Gastrocnemius medialis (tissue), 4 donors: ENCODE measurements around the gene SIRT7. TPM values are rescaled to one million over a fixed set of nuclear protein-coding genes. Genes with fewer than 3 reads are reported as not detected.

Source experiments
- ATAC-seq, 2 donors: fragments of 150-250 bp; one replicate each; pipeline ENCODE4 v1.9.1; 2016
- DNase-seq, 2 donors: peaks; one replicate each; pipeline ENCODE4 v3.0.0-alpha.2; 2019
- H3K27ac ChIP-seq, 4 donors: fragments of 200-600 bp; sonication (generic); 1 replicate in 1 of 4; 2 replicates in 3 of 4; pipeline ENCODE4 v1.5.1; 2016 to 2018; ENCODE audit warnings: mild to moderate bottlenecking in 2 of 4, moderate library complexity in 1 of 4
- H3K27me3 ChIP-seq, 3 donors: fragments of 200-600 bp; sonication (generic) in 2 of 3; 1 replicate in 1 of 3; 2 replicates in 2 of 3; pipeline versions ENCODE4 v1.5.1 to v1.6.0; 2016 to 2019; ENCODE audit warnings: mild to moderate bottlenecking in 1 of 3, moderate library complexity in 1 of 3
- H3K36me3 ChIP-seq, 2 donors: fragments of 200-600 bp; sonication (generic) in 1 of 2; one replicate each; pipeline ENCODE4 v1.5.1; 2017 to 2018
- H3K4me1 ChIP-seq, 2 donors: fragments of 200-600 bp; sonication (generic) in 1 of 2; one replicate each; pipeline ENCODE4 v1.5.1; 2016 to 2017; ENCODE audit warnings: mild to moderate bottlenecking in 2 of 2
- H3K4me3 ChIP-seq, 4 donors: fragments of 200-600 bp; sonication (generic) in 3 of 4; 1 replicate in 1 of 4; 2 replicates in 3 of 4; pipeline ENCODE4 v1.5.1; 2016 to 2019; ENCODE audit warnings: mild to moderate bottlenecking in 2 of 4
- H3K9me3 ChIP-seq, 3 donors: fragments of 200-600 bp; sonication (generic) in 2 of 3; 1 replicate in 1 of 3; 2 replicates in 2 of 3; pipeline ENCODE4 v1.5.1; 2016 to 2019
- POLR2A ChIP-seq, 2 donors: fragments of 450-650 bp; IDR thresholded peaks; one replicate each; pipeline ENCODE4 v1.6.1; 2017; ENCODE audit warnings: antibody characterized with exemption in 2 of 2, mild to moderate bottlenecking in 2 of 2, moderate library complexity in 2 of 2
- in situ Hi-C, 4 donors: fragments of 200-750 bp; cut with MboI; loops; one replicate each; pipeline versions ENCODE4 v1.15.0 to v1.8.0; 2017; ENCODE audit warnings: low sequenced_read_pairs in 4 of 4
- intact Hi-C: fragments of 100-400 bp; cut with DNase I; formaldehyde crosslinking; loops from one replicate; pipeline ENCODE4 v1.15.1; 2023; ENCODE audit warnings: low total_unique reads
- total RNA-seq, 4 donors: library from RNA; depleted of rRNA; stranded (reverse); fragments of >200 nt; gene quantifications; one replicate each; pipeline versions ENCODE4 v1.1.0 to v1.2.3, GENCODE V29; 2016
- TF ChIP-seq, protein P1 (sequence below), 5 experiments: fragments of 450-650 bp in 3 of 5; fragments of 200-600 bp in 2 of 5; sonication (generic) in 2 of 5; IDR thresholded peaks in 4 of 5; conservative IDR thresholded peaks in 1 of 5; 1 replicate in 4 of 5; 2 replicates in 1 of 5; pipeline ENCODE4 v1.5.1; 2016 to 2019; ENCODE audit warnings: antibody characterized with exemption in 5 of 5, mild to moderate bottlenecking in 3 of 5, moderate library complexity in 3 of 5

Gene SIRT7
- total RNA-seq, 4 donors from 2014 or later, result 7.2 to 11.4 (median 8.3) TPM

- no peak for ATAC-seq
- no peaks in the 10 kb centered on the region for H3K9me3 ChIP-seq
- peaks cover 0 to 12% of the 10 kb centered on the region in 2 donors for H3K36me3 ChIP-seq
- peak in 1 of 2 donors; percentile 51 for DNase-seq
- intact Hi-C loops (loop anchor here (10.0 kb wide), 2 partner anchors 532 to 598 kb away; partner anchors contain the start of genes CYBC1 and NARF), in situ Hi-C loops (no loop called here)
- no peaks in the 10 kb centered on the region for H3K27me3 ChIP-seq
- peaks cover 77 to 79% of the 10 kb centered on the region in 2 donors for H3K4me1 ChIP-seq
- H3K4me3 ChIP-seq, result peak overlapping the region; percentile 50 to 71 (median 60)
- H3K27ac ChIP-seq, result peak overlapping the region; percentile 90 to 98 (median 93)
- TF ChIP-seq, protein P1, sequence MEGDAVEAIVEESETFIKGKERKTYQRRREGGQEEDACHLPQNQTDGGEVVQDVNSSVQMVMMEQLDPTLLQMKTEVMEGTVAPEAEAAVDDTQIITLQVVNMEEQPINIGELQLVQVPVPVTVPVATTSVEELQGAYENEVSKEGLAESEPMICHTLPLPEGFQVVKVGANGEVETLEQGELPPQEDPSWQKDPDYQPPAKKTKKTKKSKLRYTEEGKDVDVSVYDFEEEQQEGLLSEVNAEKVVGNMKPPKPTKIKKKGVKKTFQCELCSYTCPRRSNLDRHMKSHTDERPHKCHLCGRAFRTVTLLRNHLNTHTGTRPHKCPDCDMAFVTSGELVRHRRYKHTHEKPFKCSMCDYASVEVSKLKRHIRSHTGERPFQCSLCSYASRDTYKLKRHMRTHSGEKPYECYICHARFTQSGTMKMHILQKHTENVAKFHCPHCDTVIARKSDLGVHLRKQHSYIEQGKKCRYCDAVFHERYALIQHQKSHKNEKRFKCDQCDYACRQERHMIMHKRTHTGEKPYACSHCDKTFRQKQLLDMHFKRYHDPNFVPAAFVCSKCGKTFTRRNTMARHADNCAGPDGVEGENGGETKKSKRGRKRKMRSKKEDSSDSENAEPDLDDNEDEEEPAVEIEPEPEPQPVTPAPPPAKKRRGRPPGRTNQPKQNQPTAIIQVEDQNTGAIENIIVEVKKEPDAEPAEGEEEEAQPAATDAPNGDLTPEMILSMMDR (IDR thresholded peaks at IDR 0.05 in 4 of 5, conservative IDR thresholded peaks at IDR 0.05 in 1 of 5), result no peak
- TF ChIP-seq POLR2A (IDR thresholded peaks at IDR 0.05), result no peak
These were observed 4.8 kb upstream of the SIRT7 start for GRCh38 chr17:81922566-81923301.

DNA sequence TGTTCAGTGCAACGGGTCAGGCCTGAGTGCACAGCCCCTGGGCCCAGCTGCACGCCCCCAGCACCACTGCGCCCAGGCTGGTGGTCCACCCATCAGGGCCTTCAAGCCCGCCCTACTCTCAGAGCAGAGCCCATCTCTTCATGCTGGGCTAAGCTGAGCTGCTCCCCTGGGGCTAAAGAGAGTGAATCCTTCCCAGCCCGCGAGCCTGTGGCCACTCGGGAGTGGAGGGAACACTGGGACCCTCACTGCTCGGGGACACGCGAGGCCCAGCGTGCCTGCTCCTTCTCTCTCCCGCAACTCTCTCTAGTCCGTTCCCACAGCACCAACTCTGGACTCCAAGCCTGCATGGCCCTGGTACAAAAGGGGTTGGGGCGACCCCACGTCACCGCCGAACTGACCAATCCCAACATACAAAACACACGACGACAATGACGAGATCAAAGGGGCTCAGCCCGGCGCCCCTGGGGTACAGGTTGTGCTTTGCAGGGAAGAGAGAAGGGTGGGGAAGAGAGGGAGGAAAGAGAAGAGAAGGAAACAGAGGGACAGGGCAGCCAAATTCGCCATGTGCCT lies 4.1 kb upstream of the SIRT7 start:
- Histone ChIP-seq H3K36me3 (peaks cover 0 to 12% of the 10 kb centered on the region in 2 donors), H3K27ac (peak overlapping the region; percentile 90 to 98 (median 93)), H3K27me3 (no peaks in the 10 kb centered on the region), H3K9me3 (no peaks in the 10 kb centered on the region), H3K4me3 (peak overlapping the region; percentile 50 to 71 (median 60)), H3K4me1 (peaks cover 80 to 83% of the 10 kb centered on the region in 2 donors)
- in situ Hi-C loops, result no loop called here
- ATAC-seq, result no peak
- TF ChIP-seq, protein P1 (IDR thresholded peaks at IDR 0.05 in 4 of 5, conservative IDR thresholded peaks at IDR 0.05 in 1 of 5), result no peak
- no peak for TF ChIP-seq POLR2A (IDR thresholded peaks at IDR 0.05)
- intact Hi-C loops, result loop anchor here (10.0 kb wide), 2 partner anchors 533 to 597 kb away; partner anchors contain the start of genes CYBC1 and NARF
- DNase-seq, result no peak

GRCh38 chr17:81921537-81921862 lies 3.5 kb upstream of the SIRT7 start:
- Histone ChIP-seq H3K36me3 (peaks cover 0 to 12% of the 10 kb centered on the region in 2 donors), H3K4me1 (peaks cover 86 to 88% of the 10 kb centered on the region in 2 donors), H3K27me3 (no peaks in the 10 kb centered on the region), H3K9me3 (no peaks in the 10 kb centered on the region), H3K4me3 (peak overlapping the region in 2 of 4 donors; percentile 50 to 51), H3K27ac (peak overlapping the region; percentile 90 to 98 (median 93))
- ATAC-seq (no peak), DNase-seq (no peak)
- intact Hi-C loops (loop anchor here (10.0 kb wide), 2 partner anchors 533 to 597 kb away; partner anchors contain the start of genes CYBC1 and NARF), in situ Hi-C loops (no loop called here)
- TF ChIP-seq POLR2A (IDR thresholded peaks at IDR 0.05), result no peak
- TF ChIP-seq, protein P1 (IDR thresholded peaks at IDR 0.05 in 4 of 5, conservative IDR thresholded peaks at IDR 0.05 in 1 of 5), result no peak

DNA sequence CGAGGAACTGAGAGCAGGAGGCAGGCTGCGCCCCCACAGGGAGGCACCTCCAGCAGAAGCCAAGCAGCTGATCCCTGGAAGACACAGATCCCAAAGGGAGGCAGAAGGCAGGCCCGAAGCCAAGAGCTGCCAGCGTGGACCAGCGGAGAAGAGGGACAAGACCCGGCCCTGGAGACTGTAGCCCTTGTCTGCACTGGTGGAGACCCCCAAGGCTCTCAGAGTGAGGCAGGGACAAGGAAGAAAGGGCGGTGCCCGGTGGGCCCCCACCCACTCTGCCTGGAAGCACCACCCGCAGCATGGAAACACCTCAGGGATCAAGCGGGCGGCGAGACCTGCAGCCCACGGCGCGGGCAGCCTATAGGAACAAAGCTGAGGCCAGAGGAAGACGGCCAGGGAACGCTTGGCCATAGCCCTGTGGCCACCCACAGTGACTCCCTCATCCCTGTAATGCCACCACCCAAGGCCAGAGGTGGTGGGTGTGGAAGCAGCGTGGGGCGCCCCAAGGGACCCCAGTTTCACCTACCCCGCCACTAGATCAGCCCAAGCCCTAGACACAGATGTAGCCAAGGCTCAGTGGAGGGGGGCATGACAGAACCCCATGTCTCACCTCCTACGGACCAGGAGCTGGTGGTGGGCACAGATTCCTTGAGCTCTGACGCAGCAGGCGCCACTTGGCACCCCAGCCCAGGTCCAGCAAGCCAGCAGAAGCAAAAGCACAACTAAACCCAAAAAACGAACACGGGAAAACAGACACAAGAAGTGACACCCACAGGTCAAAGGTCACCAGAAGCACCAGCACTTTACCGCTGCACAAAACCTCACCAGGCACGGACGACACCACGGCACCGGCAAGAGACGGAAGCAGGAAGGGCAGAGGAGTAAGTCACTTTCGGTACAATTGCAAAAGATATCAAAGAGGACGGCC lies 2.9 kb upstream of the SIRT7 start:
- TF ChIP-seq POLR2A (IDR thresholded peaks at IDR 0.05), result no peak
- TF ChIP-seq, protein P1 (IDR thresholded peaks at IDR 0.05 in 4 of 5, conservative IDR thresholded peaks at IDR 0.05 in 1 of 5), result no peak
- in situ Hi-C loops (no loop called here), intact Hi-C loops (loop anchor here (10.0 kb wide), 2 partner anchors 534 to 596 kb away; partner anchors contain the start of genes CYBC1 and NARF)
- Histone ChIP-seq H3K27ac (peak overlapping the region; percentile 90 to 98 (median 93)), H3K4me3 (peak overlapping the region in 1 of 4 donors; percentile 51), H3K4me1 (peaks cover 81 to 83% of the 10 kb centered on the region in 2 donors), H3K27me3 (no peaks in the 10 kb centered on the region), H3K9me3 (no peaks in the 10 kb centered on the region), H3K36me3 (peaks cover 0 to 12% of the 10 kb centered on the region in 2 donors)
- ATAC-seq (no peak), DNase-seq (no peak)
